Loucy (cell line): ENCODE results near the gene RNF2.

Experiments used
- H2AFZ ChIP-seq: fragments of 200-600 bp; sonication (generic); 2 replicates; pipeline ENCODE4 v1.6.0; 2016; ENCODE audit warnings: antibody characterized with exemption, mild to moderate bottlenecking, low read length, moderate library complexity
- H3F3A ChIP-seq: fragments of 200-600 bp; 2 replicates; pipeline ENCODE4 v1.6.0; 2016; ENCODE audit warnings: antibody characterized with exemption, low read depth, mild to moderate bottlenecking
- H3K27me3 ChIP-seq: fragments of 200-600 bp; sonication (generic); 2 replicates; pipeline ENCODE4 v1.6.1; 2014; ENCODE audit warnings: low read length, mild to moderate bottlenecking; ENCODE audit not compliant: insufficient read depth, poor library complexity, severe bottlenecking
- H3K36me3 ChIP-seq: fragments of 200-600 bp; sonication (generic); 2 replicates; pipeline ENCODE4 v1.6.1; 2016; ENCODE audit warnings: low read length; ENCODE audit not compliant: insufficient read depth
- H3K4me1 ChIP-seq: fragments of 200-600 bp; sonication (generic); 2 replicates; pipeline ENCODE4 v1.5.1; 2014; ENCODE audit warnings: low read length, mild to moderate bottlenecking; ENCODE audit not compliant: insufficient read depth, poor library complexity, severe bottlenecking
- H3K4me2 ChIP-seq: fragments of 200-600 bp; sonication (generic); 2 replicates; pipeline ENCODE4 v1.6.0; 2014; ENCODE audit warnings: antibody characterized with exemption, low read length, low read depth, mild to moderate bottlenecking; ENCODE audit not compliant: poor library complexity, severe bottlenecking
- H3K4me3 ChIP-seq: fragments of 200-600 bp; sonication (generic); 2 replicates; pipeline ENCODE4 v1.5.1; 2014; ENCODE audit warnings: low read length, mild to moderate bottlenecking, mixed read lengths; ENCODE audit not compliant: poor library complexity, severe bottlenecking
- H3K79me2 ChIP-seq: fragments of 200-600 bp; sonication (generic); 2 replicates; pipeline ENCODE4 v1.6.1; 2014; ENCODE audit warnings: low read length; ENCODE audit not compliant: insufficient read depth
- H3K9ac ChIP-seq: fragments of 200-600 bp; sonication (generic); 2 replicates; pipeline ENCODE4 v1.6.0; 2014; ENCODE audit warnings: mild to moderate bottlenecking, low read depth, low read length, moderate library complexity; ENCODE audit not compliant: poor library complexity, severe bottlenecking
- H3K9me2 ChIP-seq: fragments of 200-600 bp; sonication (generic); replicated peaks from 2 replicates; pipeline ENCODE4 v1.6.1; 2016; ENCODE audit warnings: low read depth, low read length, mixed read lengths
- H3K9me3 ChIP-seq: fragments of 200-600 bp; sonication (generic); 2 replicates; pipeline ENCODE4 v1.6.1; 2014; ENCODE audit warnings: mild to moderate bottlenecking, antibody characterized with exemption, low read length, low read depth; ENCODE audit not compliant: insufficient read depth
- H4K20me1 ChIP-seq: fragments of 200-600 bp; sonication (generic); 2 replicates; pipeline ENCODE4 v1.6.0; 2014; ENCODE audit warnings: antibody characterized with exemption, low read length, mild to moderate bottlenecking; ENCODE audit not compliant: insufficient read depth, poor library complexity, severe bottlenecking
- EZH2phosphoT487 ChIP-seq: fragments of 200-600 bp; IDR thresholded peaks from 2 replicates; pipeline ENCODE4 v1.6.1; 2018; ENCODE audit warnings: antibody characterized with exemption, mild to moderate bottlenecking, moderate library complexity, borderline replicate concordance
- TF ChIP-seq, protein P1 (sequence below): fragments of 200-600 bp; sonication (generic); conservative IDR thresholded peaks from 2 replicates; pipeline ENCODE4 v1.5.1; 2014; ENCODE audit warnings: mild to moderate bottlenecking, antibody characterized with exemption, low read length

Gene RNF2

DNA sequence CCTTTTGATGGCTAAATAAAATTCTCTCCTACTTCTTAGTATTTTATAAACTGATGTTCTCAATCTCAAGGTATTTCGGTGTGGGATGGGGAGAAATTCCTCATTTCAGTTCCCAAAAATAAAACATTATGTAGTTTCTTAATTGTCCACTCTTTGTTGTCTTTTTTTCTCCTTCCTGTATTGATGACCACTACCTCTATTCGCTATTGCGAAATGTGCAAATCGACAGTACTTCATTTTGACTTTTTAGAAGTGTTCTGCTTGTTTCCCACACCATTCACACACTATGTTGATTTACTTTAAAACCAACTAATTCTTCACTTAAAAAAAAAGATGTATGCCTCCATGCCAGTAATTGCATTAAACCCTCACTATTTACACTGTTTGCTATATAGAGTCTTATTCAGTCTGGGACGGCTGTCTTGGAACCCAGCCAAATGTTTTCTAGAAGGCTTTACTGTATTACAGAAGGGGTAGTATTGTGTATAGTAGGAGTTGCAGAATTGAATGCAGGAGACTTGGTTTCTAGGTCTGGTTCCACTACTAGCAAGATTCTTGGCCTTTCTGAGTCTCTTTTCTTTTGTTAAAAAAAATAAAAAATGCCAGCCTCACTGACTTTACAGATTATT lies 5.6 kb downstream of the RNF2 start:
- Histone ChIP-seq H3K4me2 (peak overlapping the region; percentile 94), H3K9ac (no peak overlapping the region), H2AFZ (no peak overlapping the region), H4K20me1 (peaks cover 82% of the 10 kb centered on the region), H3K9me2 (no peaks in the 10 kb centered on the region), H3K4me3 (peak overlapping the region; percentile 96), H3F3A (no peaks in the 10 kb centered on the region), H3K36me3 (peaks cover 5% of the 10 kb centered on the region; the same call in 1 of the 2 replicates), H3K79me2 (peaks cover 99% of the 10 kb centered on the region), H3K4me1 (peaks cover 47% of the 10 kb centered on the region), H3K27me3 (no peaks in the 10 kb centered on the region), H3K9me3 (no peaks in the 10 kb centered on the region)
- TF ChIP-seq, protein P1, sequence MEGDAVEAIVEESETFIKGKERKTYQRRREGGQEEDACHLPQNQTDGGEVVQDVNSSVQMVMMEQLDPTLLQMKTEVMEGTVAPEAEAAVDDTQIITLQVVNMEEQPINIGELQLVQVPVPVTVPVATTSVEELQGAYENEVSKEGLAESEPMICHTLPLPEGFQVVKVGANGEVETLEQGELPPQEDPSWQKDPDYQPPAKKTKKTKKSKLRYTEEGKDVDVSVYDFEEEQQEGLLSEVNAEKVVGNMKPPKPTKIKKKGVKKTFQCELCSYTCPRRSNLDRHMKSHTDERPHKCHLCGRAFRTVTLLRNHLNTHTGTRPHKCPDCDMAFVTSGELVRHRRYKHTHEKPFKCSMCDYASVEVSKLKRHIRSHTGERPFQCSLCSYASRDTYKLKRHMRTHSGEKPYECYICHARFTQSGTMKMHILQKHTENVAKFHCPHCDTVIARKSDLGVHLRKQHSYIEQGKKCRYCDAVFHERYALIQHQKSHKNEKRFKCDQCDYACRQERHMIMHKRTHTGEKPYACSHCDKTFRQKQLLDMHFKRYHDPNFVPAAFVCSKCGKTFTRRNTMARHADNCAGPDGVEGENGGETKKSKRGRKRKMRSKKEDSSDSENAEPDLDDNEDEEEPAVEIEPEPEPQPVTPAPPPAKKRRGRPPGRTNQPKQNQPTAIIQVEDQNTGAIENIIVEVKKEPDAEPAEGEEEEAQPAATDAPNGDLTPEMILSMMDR = no peak
- no peak for TF ChIP-seq EZH2phosphoT487

DNA sequence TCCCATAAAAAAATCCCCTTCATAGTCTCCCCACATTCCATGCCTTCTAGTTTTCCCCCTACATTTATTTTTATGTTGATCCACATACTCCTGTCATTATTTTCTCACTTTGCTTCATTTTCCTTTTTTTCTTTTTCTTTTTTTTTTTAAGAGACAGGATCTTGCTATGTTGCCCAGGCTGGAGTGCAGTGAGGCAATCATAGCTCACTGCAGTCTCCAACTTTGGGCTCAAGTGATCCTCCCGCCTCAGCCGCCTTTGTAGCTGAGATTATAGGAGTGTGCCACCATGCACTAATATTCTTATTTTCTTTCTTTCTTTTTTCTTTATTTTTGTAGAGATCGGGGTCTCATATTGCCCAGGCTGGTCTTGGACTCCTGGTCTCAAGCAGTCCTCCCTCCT lies 7.8 kb downstream of the RNF2 start:
- peaks cover 98% of the 10 kb centered on the region for H3K79me2 ChIP-seq
- peaks cover 37% of the 10 kb centered on the region for H3K4me1 ChIP-seq
- TF ChIP-seq, protein P1 = no peak
- no peak overlapping the region for H2AFZ ChIP-seq
- H3K4me2 ChIP-seq = no peak overlapping the region
- H3K9me2 ChIP-seq = no peaks in the 10 kb centered on the region
- no peaks in the 10 kb centered on the region for H3K9me3 ChIP-seq
- no peak overlapping the region for H3K9ac ChIP-seq
- H3K4me3 ChIP-seq = no peak overlapping the region
- H3K36me3 ChIP-seq = peaks cover 5% of the 10 kb centered on the region; the same call in 1 of the 2 replicates
- no peaks in the 10 kb centered on the region for H3F3A ChIP-seq
- no peaks in the 10 kb centered on the region for H3K27me3 ChIP-seq
- H4K20me1 ChIP-seq = peaks cover 78% of the 10 kb centered on the region

DNA sequence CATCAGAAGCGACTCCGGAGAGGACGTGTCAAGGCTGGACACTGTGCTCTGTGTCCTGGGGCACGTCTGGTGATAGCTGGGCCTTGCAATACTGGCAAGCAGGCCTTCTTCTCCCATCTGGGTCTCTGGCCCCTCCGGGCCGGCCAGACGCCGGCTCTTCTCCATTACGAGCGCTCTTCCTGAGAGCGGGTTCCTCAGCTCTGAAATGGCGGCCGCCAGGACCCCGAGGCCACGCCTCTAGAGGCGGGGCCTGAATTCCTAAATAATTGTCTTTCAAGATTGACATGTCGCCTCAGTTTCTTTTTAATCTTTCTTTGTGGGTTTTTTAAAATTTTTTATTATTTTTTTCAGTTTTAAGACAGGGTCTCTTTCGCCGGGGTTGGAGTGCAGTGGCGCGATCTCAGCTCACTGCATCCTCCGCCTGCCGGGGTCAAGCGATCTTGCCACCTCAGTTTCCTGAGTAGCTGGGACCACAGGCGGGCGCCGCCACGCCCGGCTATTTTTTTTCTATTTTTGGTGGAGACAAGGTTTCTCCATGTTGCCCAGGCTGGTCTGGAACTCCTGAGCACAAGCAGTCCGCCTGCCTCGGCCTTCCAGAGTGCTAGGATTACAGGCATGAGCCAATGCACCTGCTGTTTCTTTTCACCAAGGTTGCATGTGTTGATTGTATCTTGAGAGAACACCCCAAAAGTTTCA lies 9.2 kb downstream of the RNF2 start:
- H3K9ac ChIP-seq = no peak overlapping the region
- no peak overlapping the region for H3K4me2 ChIP-seq
- TF ChIP-seq, protein P1 = no peak
- TF ChIP-seq EZH2phosphoT487 = no peak
- no peaks in the 10 kb centered on the region for H3K27me3 ChIP-seq
- no peak overlapping the region for H2AFZ ChIP-seq
- H3K4me3 ChIP-seq = no peak overlapping the region
- no peaks in the 10 kb centered on the region for H3K9me3 ChIP-seq
- H3K79me2 ChIP-seq = peaks cover 98% of the 10 kb centered on the region
- H3K4me1 ChIP-seq = peaks cover 48% of the 10 kb centered on the region
- peaks cover 5% of the 10 kb centered on the region; the same call in 1 of the 2 replicates for H3K36me3 ChIP-seq
- H3K9me2 ChIP-seq = no peaks in the 10 kb centered on the region
- no peaks in the 10 kb centered on the region for H3F3A ChIP-seq
- peaks cover 79% of the 10 kb centered on the region for H4K20me1 ChIP-seq
